ES-I3 (cell line): ENCODE results near the gene CXCL14.
A peak's percentile ranks its signal among the peaks of the same experiment; 100 is the strongest.
"Not testable (repeated sequence)": the region's sequence is repeated elsewhere in the genome, so short reads cannot be mapped to it uniquely, and the experiment has no call there.

ENCODE experiments used
- H3K36me3 ChIP-seq: 2 replicates; pipeline ENCODE4 v1.6.1; 2013; ENCODE audit warnings: mild to moderate bottlenecking, low read length, control low read depth, moderate library complexity; ENCODE audit not compliant: insufficient read depth
- H3K4me1 ChIP-seq: 2 replicates; pipeline ENCODE4 v1.6.1; 2013; ENCODE audit warnings: mild to moderate bottlenecking, control low read depth, low read length; ENCODE audit not compliant: insufficient read depth
- H3K9ac ChIP-seq: 2 replicates; pipeline ENCODE4 v1.6.1; 2013; ENCODE audit warnings: low read depth, mild to moderate bottlenecking, low read length, moderate library complexity
- H3K9me3 ChIP-seq: 2 replicates; pipeline ENCODE4 v1.6.1; 2013; ENCODE audit warnings: mild to moderate bottlenecking, low read length, moderate library complexity; ENCODE audit not compliant: control insufficient read depth, insufficient read depth

The CXCL14 gene

DNA sequence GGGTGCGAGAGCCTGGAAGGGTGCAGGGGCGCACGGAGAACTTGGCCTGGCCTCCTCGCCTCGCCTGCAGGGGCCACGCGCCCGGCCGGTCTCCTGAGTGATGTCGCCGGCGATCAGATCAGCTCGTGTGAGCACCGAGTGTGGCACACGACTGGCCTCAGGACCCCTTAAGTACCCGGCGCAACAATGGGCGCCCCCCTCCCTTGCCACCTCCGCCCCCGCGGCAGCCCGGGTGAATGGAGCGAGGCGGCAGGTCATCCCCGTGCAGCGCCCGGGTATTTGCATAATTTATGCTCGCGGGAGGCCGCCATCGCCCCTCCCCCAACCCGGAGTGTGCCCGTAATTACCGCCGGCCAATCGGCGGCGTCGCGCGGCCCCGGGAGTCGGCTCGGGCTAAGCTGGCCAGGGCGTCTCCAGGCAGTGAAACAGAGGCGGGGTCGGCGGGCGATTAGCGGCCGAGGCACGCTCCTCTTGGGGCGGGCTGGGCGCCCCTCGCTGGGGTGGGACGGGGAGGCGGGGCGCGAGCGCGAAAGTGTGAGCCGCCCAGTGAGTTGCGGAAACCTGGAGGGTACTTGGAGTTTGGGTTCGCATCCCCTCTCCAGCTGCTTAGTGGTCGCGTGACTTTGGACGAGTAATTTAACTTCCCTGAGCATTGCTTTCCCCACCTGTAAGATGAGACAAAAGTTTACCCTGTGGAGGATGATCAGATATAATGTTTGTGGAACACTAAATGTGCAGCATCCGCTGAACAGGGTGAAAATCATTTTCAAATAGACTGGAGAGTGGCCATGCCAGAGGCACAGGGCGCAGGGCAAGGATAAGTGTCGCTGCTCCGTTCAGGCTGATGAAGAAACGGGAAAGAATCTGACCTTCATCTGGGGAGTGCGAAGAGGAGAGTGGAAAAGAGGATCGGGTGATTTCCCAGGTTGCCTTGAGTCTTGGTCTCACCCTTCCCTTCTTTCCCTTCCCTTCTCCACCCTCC, 42.7 kb downstream of the CXCL14 start, which contains the start of gene NEUROG1:
Gene NEUROG1, minus strand, starts transcription at position 145 of the 982 bp plus-strand sequence. CDS start 274 bp downstream, outside the sequence.
- H3K9ac ChIP-seq, result peak within 1 kb of the TSS; percentile 24; the same call in 1 of the 2 replicates
- H3K4me1 ChIP-seq, result peaks cover 5% of the 10 kb centered on the region; the same call in 1 of the 2 replicates

DNA sequence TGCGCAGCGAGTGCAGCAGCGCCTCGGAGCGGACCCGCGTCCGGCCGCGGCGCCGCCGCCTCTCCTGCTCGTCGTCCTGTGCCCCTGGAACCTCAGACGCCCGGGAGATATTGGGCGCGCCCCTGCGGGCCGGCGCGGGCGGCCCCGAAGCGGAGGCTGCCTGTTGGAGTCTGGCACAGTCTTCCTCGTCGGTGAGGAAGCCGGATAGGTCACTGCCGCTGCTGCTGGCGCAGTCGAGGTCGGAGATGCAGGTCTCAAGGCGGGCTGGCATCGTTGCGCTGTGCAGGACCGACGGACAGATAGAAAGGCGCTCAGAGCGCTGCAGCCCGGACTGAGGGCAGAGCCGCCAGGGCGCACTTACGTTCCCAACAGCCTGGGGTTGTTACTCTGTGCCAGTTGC, 43.4 kb downstream of the CXCL14 start:
- Histone ChIP-seq H3K36me3 (no peaks in the 10 kb centered on the region), H3K4me1 (peaks cover 5% of the 10 kb centered on the region; the same call in 1 of the 2 replicates), H3K9me3 (peaks cover 3% of the 10 kb centered on the region), H3K9ac (peak overlapping the region; percentile 24; the same call in 1 of the 2 replicates)

More for the DNA sequence above, 42.7 kb downstream of the CXCL14 start, which contains the start of gene NEUROG1:
- Histone ChIP-seq H3K36me3 (no peaks in the 10 kb centered on the region), H3K9me3 (peaks cover 3% of the 10 kb centered on the region)

DNA sequence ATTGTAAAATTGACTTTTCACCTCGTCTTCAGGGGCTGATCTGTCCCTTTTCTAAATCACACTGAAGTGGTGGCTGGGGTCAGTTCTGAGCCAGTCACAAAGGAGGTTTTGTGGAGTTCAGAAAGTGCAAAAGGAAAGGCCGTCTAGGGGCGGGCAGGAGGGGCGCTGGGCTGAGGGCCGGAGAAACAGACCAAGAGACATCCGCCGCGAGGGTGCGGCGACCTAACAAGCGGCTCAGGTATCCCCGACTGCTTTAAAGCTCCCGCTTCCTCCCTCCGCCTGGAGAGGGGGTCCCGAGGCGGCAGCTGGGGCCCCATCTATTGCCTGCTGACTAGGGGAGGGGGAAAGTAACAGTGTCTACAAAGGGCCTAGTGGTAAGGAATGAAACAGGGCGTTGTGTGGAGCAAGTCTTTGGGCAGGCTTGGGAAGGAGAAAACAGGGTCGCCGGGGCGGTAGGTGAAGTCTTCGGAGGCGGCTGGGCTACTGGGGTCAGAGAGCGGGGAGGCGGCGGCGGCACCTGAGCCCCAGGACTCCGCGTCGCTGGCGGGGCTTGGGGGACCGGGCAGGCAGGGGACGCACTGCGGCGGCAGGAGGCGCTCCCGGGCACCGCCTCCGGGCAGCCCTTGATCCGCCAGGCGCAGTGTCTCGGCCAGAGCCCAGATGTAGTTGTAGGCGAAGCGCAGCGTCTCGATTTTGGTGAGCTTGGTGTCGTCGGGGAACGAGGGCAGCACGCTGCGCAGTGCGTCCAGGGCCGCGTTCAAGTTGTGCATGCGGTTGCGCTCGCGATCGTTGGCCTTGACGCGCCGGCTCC, 44.0 kb downstream of the CXCL14 start:
- Histone ChIP-seq H3K36me3 (no peaks in the 10 kb centered on the region), H3K9ac (peak overlapping the region; percentile 24; the same call in 1 of the 2 replicates), H3K4me1 (peaks cover 5% of the 10 kb centered on the region; the same call in 1 of the 2 replicates), H3K9me3 (peaks cover 3% of the 10 kb centered on the region)

DNA sequence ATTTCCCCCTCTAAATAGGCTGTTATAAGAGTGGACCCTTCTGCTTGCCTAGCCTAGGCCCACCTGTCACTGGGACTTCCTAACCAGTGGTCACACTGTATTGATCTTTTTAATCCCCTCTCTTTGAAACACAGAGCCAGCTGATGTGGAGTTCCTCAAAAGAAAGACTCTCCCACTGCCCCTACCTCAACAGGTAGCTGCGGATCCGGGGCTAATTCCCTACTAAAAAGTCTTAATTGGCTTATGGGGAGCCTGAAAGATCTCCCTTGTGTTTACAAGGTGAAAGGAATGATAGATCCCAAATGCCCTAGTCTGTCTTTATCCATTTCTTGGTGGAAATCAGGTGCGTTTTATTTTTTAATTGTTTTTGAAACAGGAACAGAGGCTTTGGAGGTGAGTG, 45.0 kb downstream of the CXCL14 start:
- Histone ChIP-seq H3K9me3 (peaks cover 3% of the 10 kb centered on the region), H3K36me3 (no peaks in the 10 kb centered on the region), H3K4me1 (peaks cover 5% of the 10 kb centered on the region; the same call in 1 of the 2 replicates), H3K9ac (no peak overlapping the region)

DNA sequence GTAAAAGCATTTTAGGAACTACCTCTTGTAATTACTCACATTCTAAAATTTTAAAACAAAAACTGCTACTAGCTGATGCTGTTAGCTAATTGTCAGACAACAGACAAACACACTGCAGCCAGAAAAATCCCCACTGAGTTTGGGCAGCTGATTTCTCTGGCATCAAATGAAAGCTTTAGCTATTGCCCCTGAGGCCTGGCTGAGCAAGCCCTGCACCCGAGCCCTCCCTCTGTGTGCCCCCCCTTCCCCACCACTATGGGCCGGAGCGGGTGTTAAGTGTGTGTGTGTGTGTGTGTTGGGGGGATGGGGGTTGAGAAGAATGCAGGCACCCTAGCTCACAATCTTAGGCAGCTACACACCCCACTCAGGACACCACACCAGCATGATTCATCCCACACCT, 45.5 kb downstream of the CXCL14 start:
- peaks cover 2% of the 10 kb centered on the region for H3K9me3 ChIP-seq
- no peak overlapping the region for H3K9ac ChIP-seq
- no peaks in the 10 kb centered on the region for H3K36me3 ChIP-seq
- peaks cover 5% of the 10 kb centered on the region; the same call in 1 of the 2 replicates for H3K4me1 ChIP-seq

DNA sequence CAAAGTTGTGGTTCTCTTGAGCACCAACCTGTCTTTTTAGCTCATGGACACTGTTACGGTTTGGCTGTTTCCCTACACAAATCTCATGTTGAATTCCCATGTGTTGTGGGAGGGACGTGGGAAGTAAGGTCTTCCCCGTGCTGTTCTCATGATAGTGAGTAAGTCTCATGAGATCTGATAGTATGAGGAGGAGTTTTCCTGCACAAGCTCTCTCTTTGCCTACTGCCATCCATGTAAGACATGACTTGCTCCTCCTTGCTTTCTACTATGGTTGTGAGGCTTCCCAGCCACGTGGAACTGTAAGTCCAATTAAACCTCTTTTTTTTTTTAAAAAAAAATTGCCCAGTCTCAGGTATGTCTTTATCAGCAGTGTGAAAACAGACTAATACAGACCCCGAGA, 49.2 kb downstream of the CXCL14 start:
- H3K4me1 ChIP-seq, H3K36me3 ChIP-seq, H3K9me3 ChIP-seq, H3K9ac ChIP-seq: not testable (repeated sequence)

DNA sequence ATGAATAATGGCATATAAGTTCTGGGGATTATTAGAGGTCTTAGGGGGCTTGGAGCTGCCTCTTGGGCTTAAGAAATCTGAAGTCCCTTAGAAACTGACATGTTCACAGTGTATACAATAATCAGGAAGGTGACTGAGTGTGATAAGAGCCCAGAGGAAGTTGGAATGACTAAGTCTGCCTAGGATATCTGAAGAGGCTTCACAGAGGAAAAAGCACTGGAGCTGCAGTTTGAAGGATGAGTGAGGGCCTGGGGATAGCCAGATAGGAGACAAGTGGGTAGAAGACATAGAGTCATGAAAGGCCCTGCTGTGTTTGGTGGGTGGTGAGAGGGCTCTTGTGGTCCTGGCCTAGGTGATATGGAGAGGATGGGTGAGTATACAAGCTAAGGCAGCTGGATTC, 51.9 kb downstream of the CXCL14 start:
- H3K4me1 ChIP-seq, result no peaks in the 10 kb centered on the region
- H3K36me3 ChIP-seq, result no peaks in the 10 kb centered on the region
- no peak overlapping the region for H3K9ac ChIP-seq
- no peaks in the 10 kb centered on the region for H3K9me3 ChIP-seq

DNA sequence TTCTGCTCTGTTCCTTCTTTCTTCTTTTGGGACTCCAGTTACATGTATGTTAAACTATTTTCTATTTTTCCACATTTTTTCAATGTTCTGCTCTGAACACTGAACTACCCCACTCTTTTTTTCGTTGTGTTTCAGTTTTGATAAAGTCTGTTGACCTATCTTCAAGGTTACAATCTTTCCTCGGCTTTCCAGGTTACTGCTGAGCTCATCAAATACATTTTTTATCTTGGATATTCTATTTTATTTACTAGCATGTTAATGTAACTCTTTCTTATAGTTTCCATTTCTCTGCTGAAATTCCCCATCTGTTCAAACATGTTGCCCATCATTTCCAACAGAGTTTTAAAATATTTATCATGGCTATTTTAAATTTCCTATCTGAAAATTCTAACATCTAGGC, 56.8 kb downstream of the CXCL14 start:
- Histone ChIP-seq H3K9me3 (no peaks in the 10 kb centered on the region), H3K36me3 (no peaks in the 10 kb centered on the region), H3K4me1 (no peaks in the 10 kb centered on the region), H3K9ac (no peak overlapping the region)
